Large intestine (tissue), 3 donors: ENCODE results near the gene CDH1. TPM values are rescaled to one million over a fixed set of nuclear protein-coding genes. Genes with fewer than 3 reads are reported as not detected.

Experiments
- DNase-seq, 2 donors: peaks; one replicate each; pipeline versions ENCODE4 v3.0.0 to v3.0.0-alpha.2; 2013
- H3K27ac ChIP-seq: one replicate; pipeline ENCODE4 v1.5.1; 2013; ENCODE audit warnings: low read length
- H3K27me3 ChIP-seq: 2 replicates; pipeline ENCODE4 v1.6.1; 2013; ENCODE audit warnings: low read length; ENCODE audit not compliant: control insufficient read depth, insufficient read depth
- H3K36me3 ChIP-seq: 2 replicates; pipeline ENCODE4 v1.6.1; 2013; ENCODE audit warnings: low read length; ENCODE audit not compliant: control insufficient read depth, insufficient read depth
- H3K4me1 ChIP-seq: one replicate; pipeline ENCODE4 v1.6.1; 2013; ENCODE audit warnings: low read length; ENCODE audit not compliant: control insufficient read depth, insufficient read depth
- H3K4me3 ChIP-seq: one replicate; pipeline ENCODE4 v1.5.1; 2013; ENCODE audit warnings: low read length
- H3K9me3 ChIP-seq: one replicate; pipeline ENCODE4 v1.6.1; 2013; ENCODE audit warnings: mild to moderate bottlenecking, low read depth, low read length, moderate library complexity; ENCODE audit not compliant: control insufficient read depth
- WGBS: methylation state at CpG from one replicate; pipeline ENCODE4 v1.1.5; 2013; ENCODE audit warnings: low lambda C conversion rate; ENCODE audit not compliant: insufficient coverage; 5-methylcytosine and 5-hydroxymethylcytosine counted together
- polyA plus RNA-seq: library from polyadenylated mRNA; unstranded; fragments of 120-200 nt; gene quantifications from one replicate; pipeline ENCODE4 v1.2.1, GENCODE V29; 2013

The CDH1 gene
- polyA plus RNA-seq, 1 donor, result 341 TPM

DNA sequence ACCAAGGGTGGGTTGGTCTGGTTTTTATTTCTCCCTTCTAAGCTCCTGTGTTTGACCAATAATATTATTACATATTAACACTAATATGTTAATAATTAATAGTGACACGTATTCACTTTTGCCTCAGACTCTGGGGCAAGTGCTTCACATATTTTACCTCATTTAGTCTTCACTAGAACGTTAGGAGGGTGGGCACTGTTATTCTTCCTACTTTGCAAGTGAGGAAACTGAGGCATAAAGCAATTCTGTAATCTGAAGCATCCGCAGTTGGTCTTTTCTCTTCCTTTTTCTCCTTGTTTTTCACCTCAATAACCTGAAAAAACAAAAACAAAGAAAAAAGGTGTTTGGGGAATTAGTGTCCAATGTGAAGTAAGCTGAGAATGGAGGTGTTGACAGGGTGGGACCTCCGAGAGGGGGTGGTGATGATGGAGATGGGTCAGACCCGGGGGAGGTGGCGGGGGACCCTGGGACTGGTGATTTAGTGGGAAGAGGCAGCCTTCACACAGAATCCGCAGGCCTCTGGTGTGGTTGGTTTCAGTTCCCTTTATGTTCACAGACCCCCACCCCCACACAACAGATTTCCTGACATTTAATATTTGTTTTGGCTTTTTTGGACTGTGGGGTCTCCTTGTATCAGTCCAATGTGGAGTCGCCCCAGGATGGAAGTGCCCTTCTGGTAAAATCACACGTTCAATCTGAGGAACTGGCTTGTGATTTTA lies 3.7 kb downstream of the CDH1 start:
- DNase-seq, result no peak
- no CpG with 5 or more reads among the region's 9 CpGs for WGBS
- Histone ChIP-seq H3K4me1 (peaks cover 63% of the 10 kb centered on the region), H3K9me3 (no peaks in the 10 kb centered on the region), H3K36me3 (peaks cover 6% of the 10 kb centered on the region), H3K4me3 (peak overlapping the region; percentile 7), H3K27me3 (peaks cover 12% of the 10 kb centered on the region), H3K27ac (peak overlapping the region; percentile 93)

DNA sequence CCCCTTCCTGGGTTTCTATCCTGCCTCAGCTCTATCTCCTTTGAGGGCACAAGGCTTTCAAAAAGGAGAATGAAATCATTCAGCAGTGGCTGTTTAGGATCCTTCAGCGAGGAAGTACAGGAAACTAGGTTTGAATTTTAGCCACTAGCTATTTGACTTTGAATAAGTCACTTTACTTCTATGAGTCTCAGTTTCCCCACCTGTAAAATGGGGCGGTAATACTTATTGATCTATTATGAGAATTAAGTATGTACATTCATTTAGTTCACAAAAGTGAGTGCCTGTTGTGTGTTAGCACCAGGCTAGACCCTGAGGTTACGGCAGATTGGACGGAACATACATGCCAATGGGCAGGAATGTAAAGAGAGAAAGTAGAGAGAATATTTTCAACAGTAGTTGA lies 6.6 kb downstream of the CDH1 start:
- Histone ChIP-seq H3K4me3 (no peak overlapping the region), H3K9me3 (no peaks in the 10 kb centered on the region), H3K36me3 (peaks cover 12% of the 10 kb centered on the region), H3K4me1 (peaks cover 64% of the 10 kb centered on the region), H3K27me3 (no peaks in the 10 kb centered on the region), H3K27ac (peak overlapping the region; percentile 93)
- no peak for DNase-seq
- 100% methylated on average over 2 of the region's 4 CpGs for WGBS

DNA sequence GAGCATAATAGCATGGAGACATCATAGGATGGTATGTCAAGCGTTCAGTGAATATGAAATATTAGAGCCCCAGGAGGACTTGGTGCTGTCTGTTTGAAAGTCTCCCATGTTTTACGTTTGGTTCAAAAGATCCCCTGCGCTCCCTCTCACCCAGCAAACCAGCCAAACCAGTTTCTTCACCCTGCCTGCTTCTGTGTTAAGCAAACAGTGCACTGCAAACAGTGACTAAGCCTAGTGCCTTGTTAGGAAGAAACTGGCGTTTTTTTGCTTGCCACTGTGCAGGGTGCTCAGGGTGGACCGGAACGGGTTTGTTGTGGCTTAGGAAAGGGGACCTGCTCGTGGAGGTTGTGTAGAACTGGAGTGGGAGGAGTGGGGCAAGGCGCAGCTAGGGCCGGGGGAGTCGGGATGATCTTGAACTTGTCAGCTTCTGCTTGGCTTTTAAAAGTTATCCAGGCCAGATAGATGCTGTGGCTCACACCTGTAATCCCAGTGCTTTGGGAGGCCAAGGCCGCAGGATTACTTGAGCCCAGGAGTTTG lies 7.7 kb downstream of the CDH1 start:
- no CpG with 5 or more reads among the region's 11 CpGs for WGBS
- peak overlapping the region; percentile 93 for H3K27ac ChIP-seq
- no peak overlapping the region for H3K4me3 ChIP-seq
- peaks cover 60% of the 10 kb centered on the region for H3K4me1 ChIP-seq
- DNase-seq, result peak; percentile 91 to 95
- H3K27me3 ChIP-seq, result no peaks in the 10 kb centered on the region
- peaks cover 18% of the 10 kb centered on the region for H3K36me3 ChIP-seq
- H3K9me3 ChIP-seq, result no peaks in the 10 kb centered on the region

DNA sequence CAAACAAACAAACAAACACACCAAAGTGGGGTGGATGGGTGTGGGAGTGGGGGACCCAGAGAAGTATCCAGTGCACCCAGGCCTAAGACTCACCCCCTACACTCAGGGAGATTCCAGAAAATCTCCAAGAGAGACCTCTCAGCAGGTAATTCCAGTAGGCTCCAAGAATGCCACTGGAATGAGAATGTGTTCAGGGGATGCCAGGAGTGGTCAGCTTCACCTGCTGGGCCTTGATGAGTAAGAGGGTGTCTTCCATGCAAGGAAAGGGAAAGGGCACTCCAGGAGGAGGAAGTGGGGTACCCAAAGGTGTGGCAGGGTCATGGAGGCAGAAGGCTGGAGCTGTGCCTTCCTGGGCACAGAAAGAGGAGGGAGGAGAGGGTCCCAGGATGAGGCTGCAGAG lies 9.9 kb downstream of the CDH1 start:
- Histone ChIP-seq H3K9me3 (no peaks in the 10 kb centered on the region), H3K36me3 (peaks cover 20% of the 10 kb centered on the region), H3K4me1 (peaks cover 55% of the 10 kb centered on the region), H3K4me3 (no peak overlapping the region), H3K27ac (no peak overlapping the region), H3K27me3 (no peaks in the 10 kb centered on the region)
- no peak for DNase-seq

DNA sequence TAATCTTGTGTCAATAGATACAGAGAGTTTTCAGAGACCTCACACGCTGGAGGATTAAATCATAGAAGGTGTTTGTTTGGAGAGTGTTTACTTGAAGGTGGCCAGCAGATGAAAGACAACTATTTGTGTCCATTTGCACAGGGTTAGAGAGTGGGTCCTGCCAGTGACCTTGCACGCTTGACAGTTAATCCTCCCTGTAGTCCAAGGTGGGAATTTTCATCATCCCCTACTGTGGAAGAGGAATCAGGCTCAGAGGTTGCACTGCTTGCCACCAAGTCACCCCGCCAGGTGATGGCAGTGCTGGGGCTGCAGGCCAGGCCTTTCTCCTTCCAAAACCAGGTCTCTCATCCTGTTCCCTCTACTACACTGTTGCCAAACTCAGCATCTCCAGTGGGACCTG lies 12.3 kb downstream of the CDH1 start:
- H3K36me3 ChIP-seq, result peaks cover 20% of the 10 kb centered on the region
- WGBS, result no CpG with 5 or more reads among the region's 3 CpGs
- peaks cover 49% of the 10 kb centered on the region for H3K4me1 ChIP-seq
- no peaks in the 10 kb centered on the region for H3K9me3 ChIP-seq
- H3K27ac ChIP-seq, result no peak overlapping the region
- no peaks in the 10 kb centered on the region for H3K27me3 ChIP-seq
- no peak overlapping the region for H3K4me3 ChIP-seq
- DNase-seq, result no peak

DNA sequence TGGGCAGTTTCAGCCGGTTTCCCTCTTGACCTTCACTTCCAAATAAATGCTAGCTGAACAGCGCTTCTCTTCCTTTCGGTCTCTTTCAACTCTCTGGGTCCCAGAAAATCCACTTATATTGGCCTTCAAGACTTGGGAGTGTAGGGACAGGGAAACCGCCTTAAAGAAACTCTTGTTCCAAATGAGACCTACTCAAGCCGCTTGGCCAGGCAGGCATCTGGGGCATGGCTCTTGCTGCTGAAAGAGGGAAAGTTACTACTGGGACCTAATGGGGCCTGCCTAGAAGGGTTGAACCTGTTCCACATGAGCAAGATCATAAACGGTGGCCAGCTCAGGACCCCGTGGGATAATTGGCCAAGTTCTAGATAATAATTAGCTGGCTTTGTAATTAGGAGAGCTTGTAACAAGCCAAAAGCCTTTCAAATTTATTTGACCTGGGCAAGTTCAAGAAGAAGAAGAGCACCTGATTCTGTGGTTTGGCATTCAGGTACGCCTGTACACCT lies 13.2 kb downstream of the CDH1 start:
- peaks cover 20% of the 10 kb centered on the region for H3K36me3 ChIP-seq
- no CpG with 5 or more reads among the region's 8 CpGs for WGBS
- DNase-seq, result peak in 1 of 2 donors; percentile 64
- H3K4me1 ChIP-seq, result peaks cover 48% of the 10 kb centered on the region
- H3K4me3 ChIP-seq, result no peak overlapping the region
- H3K27ac ChIP-seq, result peak overlapping the region; percentile 35
- H3K27me3 ChIP-seq, result no peaks in the 10 kb centered on the region
- no peaks in the 10 kb centered on the region for H3K9me3 ChIP-seq

DNA sequence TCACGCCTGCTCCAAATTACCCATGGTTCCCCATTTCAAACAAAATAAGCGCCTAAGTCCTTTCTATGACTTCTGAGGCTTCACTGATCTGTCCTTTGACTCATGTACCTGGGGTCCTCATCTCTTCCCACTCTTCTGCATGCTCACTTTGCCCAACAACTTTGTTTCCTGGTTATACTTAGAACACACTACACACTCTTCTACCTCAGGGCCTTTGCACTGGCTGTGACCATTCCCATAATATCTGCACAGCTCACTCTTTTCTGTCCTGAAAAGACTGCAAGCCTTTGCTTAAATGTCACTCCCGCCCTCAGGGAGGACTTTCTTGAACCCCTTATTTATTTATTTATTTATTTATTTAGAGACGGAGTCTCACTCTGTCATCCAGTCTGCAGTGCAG lies 14.1 kb downstream of the CDH1 start:
- Histone ChIP-seq H3K36me3 (peaks cover 20% of the 10 kb centered on the region), H3K4me1 (peaks cover 51% of the 10 kb centered on the region), H3K9me3 (no peaks in the 10 kb centered on the region), H3K27ac (peak overlapping the region; percentile 35), H3K27me3 (no peaks in the 10 kb centered on the region), H3K4me3 (no peak overlapping the region)
- WGBS, result no CpG with 5 or more reads among the region's 4 CpGs
- no peak for DNase-seq

DNA sequence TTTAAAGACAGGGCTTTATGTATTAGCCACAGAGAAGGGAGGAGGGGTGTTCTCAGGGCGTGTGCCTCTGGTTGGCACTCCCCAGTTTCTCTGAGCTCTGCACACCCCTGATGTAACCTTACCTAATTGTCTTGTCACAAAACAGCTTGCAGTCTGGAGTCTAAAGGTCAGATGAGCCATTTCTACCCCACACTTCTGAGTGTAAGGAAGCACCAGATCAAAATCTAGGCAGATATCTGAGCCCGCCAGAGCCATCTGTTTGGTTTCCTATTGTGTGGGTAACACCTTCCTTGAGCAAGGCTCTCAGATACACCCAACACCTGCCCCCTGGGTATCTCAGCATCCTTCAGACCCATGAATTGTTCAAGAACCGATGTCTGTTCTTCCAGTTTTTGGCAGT lies 15.5 kb downstream of the CDH1 start:
- Histone ChIP-seq H3K4me1 (peaks cover 54% of the 10 kb centered on the region), H3K9me3 (no peaks in the 10 kb centered on the region), H3K4me3 (no peak overlapping the region), H3K27ac (peak overlapping the region; percentile 94), H3K36me3 (peaks cover 21% of the 10 kb centered on the region), H3K27me3 (no peaks in the 10 kb centered on the region)
- DNase-seq, result peak; percentile 83 to 89
- WGBS, result no CpG with 5 or more reads among the region's 3 CpGs

DNA sequence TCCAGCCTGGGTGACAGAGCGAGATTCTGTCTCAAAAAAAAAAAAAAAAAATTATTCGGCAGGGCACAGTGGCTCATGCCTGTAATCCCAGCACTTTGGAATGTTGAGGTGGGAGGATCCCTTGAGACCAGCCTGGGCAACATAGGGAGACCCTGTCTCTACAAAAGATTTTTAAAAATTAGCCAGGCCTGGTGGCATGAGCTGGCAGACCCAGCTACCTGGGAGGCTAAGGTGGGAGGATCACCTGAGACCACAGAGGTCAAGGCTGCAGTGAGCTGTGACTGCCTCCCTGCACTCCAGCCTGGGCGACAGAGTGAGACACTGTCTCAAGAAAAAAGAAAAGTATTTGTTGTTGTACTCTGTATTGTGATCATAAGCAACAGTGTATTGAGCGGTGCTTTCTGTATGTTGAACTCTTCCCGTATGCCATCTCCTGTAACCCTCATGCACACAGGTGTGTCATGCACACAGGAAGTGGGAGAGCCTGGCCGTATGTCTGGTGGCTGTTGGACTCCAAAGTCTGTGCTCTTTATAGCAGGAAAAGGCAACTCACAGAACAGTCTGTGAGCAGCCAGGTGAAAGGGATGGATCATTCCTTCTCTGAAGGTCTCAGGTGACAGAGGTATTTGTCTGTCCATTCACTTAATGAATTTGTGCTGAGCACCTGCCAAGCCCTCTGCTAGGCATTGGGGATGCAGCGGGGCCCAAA lies 17.1 kb downstream of the CDH1 start:
- peaks cover 18% of the 10 kb centered on the region for H3K36me3 ChIP-seq
- no peaks in the 10 kb centered on the region for H3K27me3 ChIP-seq
- H3K27ac ChIP-seq, result peak overlapping the region; percentile 85
- no peaks in the 10 kb centered on the region for H3K9me3 ChIP-seq
- no CpG with 5 or more reads among the region's 7 CpGs for WGBS
- peaks cover 54% of the 10 kb centered on the region for H3K4me1 ChIP-seq
- no peak overlapping the region for H3K4me3 ChIP-seq
- DNase-seq, result peak in 1 of 2 donors; percentile 65

DNA sequence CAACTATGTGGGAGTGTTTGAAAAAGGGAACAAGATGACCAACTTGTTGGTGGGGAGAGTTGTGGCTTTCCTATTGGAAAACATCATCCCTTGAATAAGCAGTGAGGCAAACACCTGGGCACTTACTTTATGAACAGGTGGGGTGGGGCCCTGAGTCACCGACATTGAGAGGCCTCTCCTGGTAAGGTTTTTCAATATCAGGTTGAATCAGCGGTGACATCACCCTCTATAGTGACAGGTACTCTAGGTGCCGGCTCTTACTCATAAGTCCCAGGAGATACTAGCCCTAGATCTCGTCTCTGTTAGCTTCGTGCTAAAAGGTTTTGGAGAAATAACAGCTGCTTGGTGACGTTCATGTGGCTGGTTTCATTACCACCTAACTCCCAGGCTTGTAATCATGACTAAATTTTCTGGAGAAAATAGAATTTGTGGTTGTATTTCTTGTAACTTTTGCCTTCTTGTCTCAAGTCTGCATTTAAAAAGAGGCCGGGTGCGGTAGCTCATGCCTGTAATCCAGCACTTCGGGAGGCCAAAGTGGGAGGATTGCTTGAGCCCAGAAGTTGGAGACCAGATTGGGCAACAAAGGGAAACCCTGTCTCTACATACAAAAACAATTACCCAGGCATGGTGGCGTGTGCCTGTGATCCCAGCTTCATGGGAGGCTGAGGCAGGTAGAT lies 19.3 kb downstream of the CDH1 start:
- H3K36me3 ChIP-seq, result peaks cover 14% of the 10 kb centered on the region
- peak overlapping the region; percentile 85 for H3K27ac ChIP-seq
- H3K4me3 ChIP-seq, result no peak overlapping the region
- no peaks in the 10 kb centered on the region for H3K9me3 ChIP-seq
- H3K27me3 ChIP-seq, result no peaks in the 10 kb centered on the region
- peaks cover 52% of the 10 kb centered on the region for H3K4me1 ChIP-seq
- 33% methylated on average over 1 of the region's 10 CpGs for WGBS
- DNase-seq, result peak; percentile 78 to 92
